ENCODE results near the gene ERC2.

The ERC2 gene

GRCh38 chr3:55591888-55592287, 876.4 kb downstream of the ERC2 start:
- DNase-seq (ENCODE audit: low read depth in 2 of 2), result no peak

- no peak for DNase-seq (ENCODE audit: low read depth in 2 of 2)
Measured at GRCh38 chr3:55588146-55588765, 880.0 kb downstream of the ERC2 start.

GRCh38 chr3:55585856-55586255, 882.4 kb downstream of the ERC2 start:
- DNase-seq (ENCODE audit: low read depth in 2 of 2), result no peak

- no peak for DNase-seq (ENCODE audit: low read depth in 2 of 2)
Measured at GRCh38 chr3:55584716-55585368, 883.4 kb downstream of the ERC2 start.

GRCh38 chr3:55584030-55584429, 884.2 kb downstream of the ERC2 start:
- no peak for DNase-seq (ENCODE audit: low read depth in 2 of 2)

- DNase-seq (ENCODE audit: low read depth in 2 of 2), result no peak
Measured at GRCh38 chr3:55583475-55583874, 884.8 kb downstream of the ERC2 start.

GRCh38 chr3:55579496-55579895, 888.8 kb downstream of the ERC2 start:
- DNase-seq (ENCODE audit: low read depth in 2 of 2), result no peak

- no peak for DNase-seq (ENCODE audit: low read depth in 2 of 2)
Measured at GRCh38 chr3:55576621-55577388, 891.5 kb downstream of the ERC2 start.

- no peak for DNase-seq (ENCODE audit: low read depth in 2 of 2)
Measured at GRCh38 chr3:55574671-55575070, 893.6 kb downstream of the ERC2 start.

GRCh38 chr3:55572816-55573215, 895.5 kb downstream of the ERC2 start:
- DNase-seq (ENCODE audit: low read depth in 2 of 2), result no peak

GRCh38 chr3:55571913-55572312, 896.4 kb downstream of the ERC2 start:
- DNase-seq (ENCODE audit: low read depth in 2 of 2), result no peak

GRCh38 chr3:55571216-55571813, 897.0 kb downstream of the ERC2 start:
- no peak for DNase-seq (ENCODE audit: low read depth in 2 of 2)

- no peak for DNase-seq (ENCODE audit: low read depth in 2 of 2)
Measured at GRCh38 chr3:55570271-55570711, 898.0 kb downstream of the ERC2 start.

- no peak for DNase-seq (ENCODE audit: low read depth in 2 of 2)
Measured at GRCh38 chr3:55569033-55569599, 899.2 kb downstream of the ERC2 start.

GRCh38 chr3:55567615-55568014, 900.7 kb downstream of the ERC2 start:
- no peak for DNase-seq (ENCODE audit: low read depth in 2 of 2)

- DNase-seq (ENCODE audit: low read depth in 2 of 2), result no peak
Measured at GRCh38 chr3:55567121-55567520, 901.1 kb downstream of the ERC2 start.

- DNase-seq (ENCODE audit: low read depth in 2 of 2), result no peak
Measured at GRCh38 chr3:55565521-55565920, 902.7 kb downstream of the ERC2 start.

GRCh38 chr3:55564726-55565125, 903.5 kb downstream of the ERC2 start:
- DNase-seq (ENCODE audit: low read depth in 2 of 2), result no peak

GRCh38 chr3:55562700-55563099, 905.6 kb downstream of the ERC2 start:
- no peak for DNase-seq (ENCODE audit: low read depth in 2 of 2)

GRCh38 chr3:55559500-55560423, 908.5 kb downstream of the ERC2 start:
- DNase-seq (ENCODE audit: low read depth in 2 of 2), result no peak

- no peak for DNase-seq (ENCODE audit: low read depth in 2 of 2)
Measured at GRCh38 chr3:55558316-55558715, 910.0 kb downstream of the ERC2 start.

Measured in stimulated activated CD4-positive, alpha-beta T cell treated with anti-CD3 and anti-CD28 coated beads, Interleukin-1b, Interleukin-23, amount 100 ng/mL, for 1 hour (primary cell).